MV-4-11 (cell line): ENCODE measurements around the gene G6PD.
"Not testable (repeated sequence)": the region's sequence is repeated elsewhere in the genome, so short reads cannot be mapped to it uniquely, and the experiment has no call there.

ENCODE experiments used
- DNase-seq: peaks from one replicate; lab custom pipeline; 2025; lab: John Stamatoyannopoulos, UW

Gene G6PD

GRCh38 chrX:154546354-154547244, at the start of gene G6PD:
TSS of gene G6PD (minus strand) at chrX:154546846. CDS start at chrX:154546155, 691 bp downstream.
- peak; percentile 62 for DNase-seq

DNA sequence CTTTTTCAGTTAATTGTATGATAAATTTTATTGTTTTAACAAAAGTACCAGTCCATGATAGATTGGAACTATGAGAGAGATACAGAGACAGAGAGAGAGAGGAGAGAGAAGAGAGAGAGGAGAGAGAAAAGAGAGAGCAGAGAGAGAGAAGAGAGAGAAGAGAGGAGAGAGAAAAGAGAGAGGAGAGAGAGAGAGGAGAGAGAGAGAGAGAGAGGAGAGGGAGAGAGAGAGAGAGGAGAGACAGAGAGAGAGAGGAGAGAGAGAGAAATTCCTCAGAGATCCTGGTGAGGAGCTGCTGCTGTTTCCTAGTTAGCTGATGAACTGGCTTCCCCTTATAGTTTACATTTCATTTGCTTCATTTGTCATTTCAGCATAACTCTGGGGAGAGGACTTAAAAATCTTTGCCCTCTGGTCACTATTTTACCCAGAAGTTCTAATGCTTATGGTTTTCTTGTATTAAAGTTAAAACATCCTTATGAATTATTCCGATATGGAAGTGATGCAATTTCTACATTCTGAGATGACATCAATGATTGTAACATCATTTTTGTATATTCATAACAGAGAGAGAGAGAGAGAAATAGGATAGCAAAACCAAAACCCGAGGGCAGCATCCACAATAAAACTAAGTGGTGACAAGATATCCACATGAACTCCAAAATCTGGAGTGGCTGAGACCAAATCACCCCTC, 49.1 kb upstream of the G6PD start:
- no peak for DNase-seq

- DNase-seq = no peak
These were observed 47.8 kb upstream of the G6PD start for GRCh38 chrX:154594491-154594890.

DNA sequence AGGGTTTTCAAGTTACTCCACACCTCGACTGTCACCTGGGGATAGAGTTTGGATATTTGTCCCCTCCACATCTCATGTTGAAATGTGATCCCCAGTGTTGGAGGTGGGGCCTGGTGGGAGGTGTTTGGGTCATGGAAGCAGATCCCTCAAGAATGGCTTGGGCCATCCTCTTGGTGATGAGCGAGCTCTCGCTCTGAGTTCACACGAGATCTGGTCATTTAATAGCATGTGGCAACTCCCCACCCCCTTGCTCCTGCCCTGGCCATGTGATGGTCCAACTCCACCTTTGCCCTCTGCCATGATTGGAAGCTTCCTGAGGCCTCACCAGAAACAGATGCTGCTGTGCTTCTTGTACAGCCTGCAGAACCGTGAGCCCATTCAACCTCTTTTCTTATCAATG, 46.6 kb upstream of the G6PD start:
- no peak for DNase-seq

GRCh38 chrX:154592505-154592904, 45.9 kb upstream of the G6PD start:
- DNase-seq = no peak

DNA sequence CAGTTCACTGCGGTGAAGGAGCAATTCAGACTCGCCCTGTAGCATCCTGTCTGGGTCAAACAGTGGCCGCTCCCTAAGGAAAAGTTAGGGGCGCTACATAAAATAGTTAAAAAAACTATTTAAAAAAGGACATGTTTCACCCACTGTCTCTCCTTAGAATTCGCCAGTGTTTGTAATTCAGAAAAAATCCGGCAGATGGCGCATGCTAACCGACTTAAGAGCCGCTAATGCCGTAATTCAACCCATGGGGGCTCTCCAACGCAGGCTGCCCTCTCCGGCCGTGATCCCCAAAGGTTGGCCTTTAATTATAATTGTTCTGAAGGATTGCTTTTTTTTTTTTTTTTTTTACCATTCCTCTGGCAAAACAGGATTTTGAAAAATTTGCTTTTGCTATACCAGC, 43.8 kb upstream of the G6PD start:
- DNase-seq = not testable (repeated sequence)

- DNase-seq = not testable (repeated sequence)
These were observed 38.0 kb upstream of the G6PD start, which contains the start of gene CTAG1A for GRCh38 chrX:154584585-154585183. TSS of gene CTAG1A (plus strand) at chrX:154585133. CDS start at chrX:154585207, 74 bp downstream.

GRCh38 chrX:154582994-154583393, 36.3 kb upstream of the G6PD start:
- not testable (repeated sequence) for DNase-seq

- not testable (repeated sequence) for DNase-seq
These were observed 28.4 kb upstream of the G6PD start for GRCh38 chrX:154575076-154575475.

DNA sequence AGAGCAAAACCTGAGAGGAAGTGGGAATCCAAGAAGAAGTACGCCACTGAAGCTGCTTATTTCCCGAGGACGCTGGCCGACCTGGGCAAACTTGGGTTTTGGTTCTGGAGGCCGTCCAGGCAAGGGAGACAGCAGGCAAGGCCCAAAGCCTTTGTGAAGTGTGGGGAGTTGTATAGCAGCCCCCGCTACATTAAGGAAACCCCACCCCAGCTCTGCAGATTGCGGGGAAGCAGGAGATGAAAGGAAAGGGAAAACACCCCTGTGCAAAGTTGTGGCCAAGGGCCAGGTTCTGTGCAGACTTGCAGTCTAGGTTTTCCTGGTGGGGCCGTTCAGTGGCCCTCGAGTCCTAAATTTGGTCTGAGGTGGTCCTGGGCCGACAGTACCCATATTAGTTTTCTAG, 26.4 kb upstream of the G6PD start:
- not testable (repeated sequence) for DNase-seq

GRCh38 chrX:154570361-154570760, 23.7 kb upstream of the G6PD start:
- not testable (repeated sequence) for DNase-seq

DNA sequence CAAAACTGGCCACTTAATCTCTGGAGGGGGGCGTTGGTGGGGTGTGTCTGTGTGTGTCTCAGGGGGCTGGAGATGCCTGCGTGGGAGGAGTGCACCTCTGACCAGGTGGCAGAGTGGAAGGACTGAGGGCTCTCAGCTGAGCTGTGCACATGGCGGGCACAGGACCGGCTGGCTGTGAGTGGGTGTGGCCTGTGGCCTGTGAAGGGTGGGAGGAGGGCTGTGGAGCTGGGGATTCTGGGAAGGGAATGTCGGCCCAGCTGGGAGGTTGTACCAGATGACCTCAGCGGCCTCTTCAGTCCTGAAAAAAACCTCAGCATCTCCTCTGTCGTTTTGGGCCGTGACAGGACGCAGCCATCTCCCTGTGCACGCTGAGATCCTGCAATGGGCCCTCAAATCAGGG, 15.6 kb upstream of the G6PD start:
- not testable (repeated sequence) for DNase-seq

DNA sequence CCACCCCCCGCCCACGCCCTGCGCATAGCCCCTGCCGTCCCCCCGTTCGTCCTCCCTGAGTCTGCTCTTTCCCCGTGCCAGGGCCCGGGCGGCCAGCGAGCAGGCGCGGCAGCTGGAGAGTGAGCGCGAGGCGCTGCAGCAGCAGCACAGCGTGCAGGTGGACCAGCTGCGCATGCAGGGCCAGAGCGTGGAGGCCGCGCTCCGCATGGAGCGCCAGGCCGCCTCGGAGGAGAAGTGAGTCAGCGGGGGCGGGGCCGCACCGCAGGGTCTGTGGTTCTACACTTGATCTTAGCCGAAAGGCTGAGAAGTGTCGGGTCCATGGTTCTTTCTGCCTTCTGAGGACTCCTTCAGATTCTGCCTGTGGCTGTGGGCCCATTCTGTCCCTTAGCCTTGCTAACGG, 13.7 kb upstream of the G6PD start:
- DNase-seq = not testable (repeated sequence)

DNA sequence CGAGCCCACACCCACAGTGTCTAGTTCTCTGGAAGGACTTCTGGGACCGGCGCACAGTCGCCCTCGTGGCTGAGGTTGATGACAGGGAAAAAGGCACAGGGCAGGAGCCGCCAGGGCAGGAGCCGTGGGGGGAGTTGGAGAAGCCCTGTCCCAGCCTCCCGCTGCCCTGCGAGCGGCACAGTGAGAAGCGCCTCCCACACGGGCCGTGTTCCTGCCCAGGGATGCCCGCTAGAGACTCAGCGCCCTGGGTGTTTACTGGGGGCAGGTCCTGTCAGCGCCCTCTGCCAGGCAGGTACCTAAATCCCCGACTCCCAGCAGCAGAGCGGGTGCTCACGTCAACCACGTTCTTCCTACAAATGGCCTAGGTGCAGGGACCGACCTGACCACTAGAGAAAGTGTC, 12.2 kb upstream of the G6PD start:
- DNase-seq = not testable (repeated sequence)

GRCh38 chrX:154558060-154558690, 11.5 kb upstream of the G6PD start:
- not testable (repeated sequence) for DNase-seq

DNA sequence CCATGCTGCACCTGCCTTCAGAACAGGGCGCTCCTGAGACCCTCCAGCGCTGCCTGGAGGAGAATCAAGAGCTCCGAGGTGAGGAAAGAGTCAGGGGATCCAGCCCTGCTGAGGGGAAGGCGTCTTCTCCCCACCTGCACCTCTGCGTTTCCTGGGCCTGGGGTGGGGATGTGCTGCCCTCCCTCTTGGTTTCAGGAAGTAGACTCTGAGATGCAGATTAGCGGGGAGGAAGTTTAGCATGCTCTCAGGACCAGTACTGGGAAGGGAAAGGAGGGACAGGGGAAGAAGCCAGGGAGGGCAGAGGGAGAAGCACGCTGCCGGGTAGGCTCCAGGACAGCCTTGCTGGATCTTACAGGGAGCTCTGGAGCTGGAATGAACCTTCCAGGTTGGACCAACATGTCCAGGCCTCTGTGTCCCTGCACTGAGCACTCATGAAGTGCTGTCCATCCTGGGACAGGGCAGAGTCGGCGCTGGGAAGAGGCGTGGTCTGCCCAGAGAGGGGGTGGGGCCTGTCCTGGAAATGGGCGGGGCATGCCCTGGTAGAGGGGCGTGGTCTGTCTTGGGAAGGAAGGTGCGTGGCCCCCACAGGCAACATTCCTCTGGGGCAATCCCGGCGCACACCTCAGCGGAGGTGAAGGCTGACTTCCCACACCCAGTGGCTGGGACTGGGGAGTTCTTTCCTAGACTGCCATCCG, 5.6 kb upstream of the G6PD start:
- DNase-seq = not testable (repeated sequence)

DNA sequence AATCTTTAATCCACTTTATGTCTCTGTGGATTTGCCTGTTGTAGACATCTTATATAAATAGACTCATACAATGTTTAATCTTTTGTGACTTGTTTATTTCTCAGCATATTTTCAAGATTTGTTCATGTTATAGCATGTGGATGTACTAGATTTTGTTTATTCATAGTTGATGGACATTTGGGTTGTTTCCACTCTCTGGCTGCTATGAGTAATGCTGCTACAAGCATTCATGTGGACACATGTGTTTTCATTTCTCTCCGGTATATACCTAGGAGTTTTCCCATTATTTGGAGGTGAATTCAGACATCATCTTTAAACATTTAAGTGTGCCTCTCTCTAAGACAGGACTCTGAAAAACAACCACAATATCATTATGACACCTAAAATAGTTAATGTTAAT, 3.1 kb upstream of the G6PD start:
- DNase-seq = no peak

GRCh38 chrX:154548028-154548316, 1.3 kb upstream of the G6PD start:
- DNase-seq = no peak

- peak; percentile 85 for DNase-seq
These were observed 790 bp upstream of the G6PD start, which contains the start of gene IKBKG for GRCh38 chrX:154547245-154548027. TSS of gene IKBKG (plus strand) at chrX:154547620. CDS start at chrX:154552003, 4,383 bp downstream.

DNA sequence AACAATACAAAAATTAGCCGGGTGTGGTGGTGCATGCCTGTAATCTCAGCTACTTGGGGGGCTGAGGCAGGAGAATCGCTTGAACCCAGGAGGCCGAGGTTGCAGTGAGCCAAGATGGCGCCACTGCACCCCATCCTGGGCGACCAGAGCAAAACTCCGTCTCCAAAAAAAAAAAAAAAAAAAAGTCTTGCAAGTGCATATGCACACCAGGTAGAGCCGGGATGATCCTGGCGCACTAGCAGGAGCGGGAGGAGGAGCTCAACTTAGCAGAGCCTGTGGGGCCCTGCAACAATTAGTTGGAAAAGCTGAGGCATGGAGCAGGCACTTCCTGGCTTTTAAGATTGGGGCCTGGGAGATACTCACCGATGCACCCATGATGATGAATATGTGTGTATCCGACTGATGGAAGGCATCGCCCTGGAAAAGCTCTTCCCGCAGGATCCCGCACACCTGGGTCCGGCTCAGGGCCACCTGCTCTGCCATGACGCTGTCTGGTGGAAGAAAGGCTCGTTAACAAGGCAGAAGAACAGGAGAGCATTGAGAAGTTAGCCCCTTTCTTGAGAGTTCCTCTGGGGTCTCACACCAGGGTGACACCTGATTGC, 872 bp downstream of the G6PD start:
- no peak for DNase-seq
